GM18507 (cell line): ENCODE results near the gene TUBA8.
"Not testable (repeated sequence)": the region's sequence is repeated elsewhere in the genome, so short reads cannot be mapped to it uniquely, and the experiment has no call there.

Source experiments
- DNase-seq: peaks from one replicate; pipeline ENCODE4 v3.0.0; 2011; ENCODE audit warnings: low read depth; ENCODE audit not compliant: insufficient read length; ENCODE audit errors: extremely low spot score
- FAIRE-seq: peaks from 2 replicates; lab custom pipeline; 2011; peaks lifted over from hg19 to GRCh38; lab: Jason Lieb, UNC

The TUBA8 gene

GRCh38 chr22:18101536-18101935 is 9.1 kb upstream of the TUBA8 start:
- DNase-seq, result no peak
- FAIRE-seq, result no peak

GRCh38 chr22:18103527-18104269 is 6.9 kb upstream of the TUBA8 start:
- DNase-seq, result no peak
- no peak for FAIRE-seq

DNA sequence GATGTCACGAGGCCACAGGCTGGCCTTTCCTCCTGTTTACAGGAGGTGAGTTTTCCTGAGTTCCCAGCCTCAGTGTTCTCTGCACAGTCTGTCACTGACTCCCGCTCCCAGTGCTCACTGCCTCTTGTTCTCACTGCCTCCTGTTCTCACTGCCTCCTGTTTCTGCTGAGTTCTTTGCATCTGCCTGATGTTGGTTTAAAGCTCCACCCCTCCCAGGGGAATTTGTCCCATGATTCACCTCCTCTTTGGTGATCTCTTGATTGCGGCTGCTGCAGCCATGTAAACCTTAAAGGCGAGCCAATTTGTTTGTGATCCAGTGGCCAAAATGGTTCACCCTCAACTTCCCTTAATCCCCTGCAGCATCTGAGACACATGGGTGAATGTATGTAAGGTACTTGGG is 6.0 kb upstream of the TUBA8 start:
- DNase-seq, result no peak
- FAIRE-seq, result no peak

DNA sequence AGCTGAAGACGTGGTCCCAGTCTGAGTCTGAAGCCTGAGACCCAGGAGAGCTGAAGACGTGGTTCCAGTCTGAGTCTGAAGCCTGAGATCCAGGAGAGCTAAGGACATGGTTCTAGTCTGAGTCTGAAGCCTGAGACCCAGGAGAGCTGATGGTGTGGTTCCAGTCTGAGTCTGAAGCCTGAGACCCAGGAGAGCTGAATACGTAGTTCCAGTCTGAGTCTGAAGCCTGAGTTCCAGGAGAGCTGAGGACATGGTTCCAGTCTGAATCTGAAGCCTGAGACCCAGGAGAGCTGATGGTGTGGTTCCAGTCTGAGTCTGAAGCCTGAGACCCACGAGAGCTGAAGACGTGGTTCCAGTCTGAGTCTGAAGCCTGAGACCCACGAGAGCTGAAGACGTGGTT is 4.6 kb upstream of the TUBA8 start:
- not testable (repeated sequence) for FAIRE-seq, DNase-seq

DNA sequence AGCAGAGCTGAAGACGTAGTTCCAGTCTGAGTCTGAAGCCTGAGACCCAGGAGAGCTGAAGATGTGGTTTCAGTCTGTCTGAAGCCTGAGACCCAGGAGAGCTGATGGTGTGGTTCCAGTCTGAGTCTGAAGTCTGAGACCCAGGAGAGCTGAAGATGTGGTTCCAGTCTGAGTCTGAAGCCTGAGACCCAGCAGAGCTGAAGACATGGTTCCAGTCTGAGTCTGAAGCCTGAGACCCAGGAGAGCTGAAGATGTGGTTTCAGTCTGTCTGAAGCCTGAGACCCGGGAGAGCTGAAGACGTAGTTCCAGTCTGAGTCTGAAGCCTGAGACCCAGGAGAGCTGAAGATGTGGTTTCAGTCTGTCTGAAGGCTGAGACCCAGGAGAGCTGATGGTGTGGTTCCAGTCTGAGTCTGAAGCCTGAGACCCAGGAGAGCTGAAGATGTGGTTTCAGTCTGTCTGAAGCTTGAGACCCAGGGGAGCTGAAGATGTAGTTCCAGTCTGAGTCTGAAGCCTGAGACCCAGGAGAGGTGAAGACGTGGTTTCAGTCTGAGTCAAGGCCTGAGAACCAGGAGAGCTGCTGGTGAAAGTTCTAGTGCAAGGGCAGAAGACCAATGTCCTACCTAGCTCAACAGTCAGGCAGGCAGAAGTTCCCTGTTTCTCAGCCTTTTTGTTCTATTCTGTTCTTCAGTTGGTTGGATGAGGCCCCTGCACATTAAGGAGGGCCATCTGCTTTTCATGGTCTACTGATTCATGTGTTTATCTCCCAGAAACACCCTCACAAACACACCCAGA is 3.9 kb upstream of the TUBA8 start:
- peak; percentile 82 for FAIRE-seq
- not testable (repeated sequence) for DNase-seq

DNA sequence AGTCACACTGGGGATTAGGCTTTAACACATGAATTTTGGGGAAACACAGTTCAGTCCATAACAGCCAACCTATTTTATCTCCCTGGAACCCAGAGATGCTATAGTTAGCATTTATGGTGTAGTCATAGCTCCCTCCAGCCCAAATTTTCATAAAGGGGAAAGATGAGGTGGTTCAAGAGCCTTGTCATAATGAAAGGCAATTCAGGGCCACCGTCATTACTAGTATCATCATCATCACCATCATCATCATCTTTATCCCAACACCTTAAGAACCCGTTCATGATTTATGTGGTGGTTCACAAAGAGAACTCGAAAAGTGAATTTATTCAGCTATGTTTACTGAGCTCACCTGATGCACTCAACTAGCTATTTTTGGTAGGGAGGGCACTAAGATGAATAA is 2.4 kb upstream of the TUBA8 start:
- FAIRE-seq (no peak), DNase-seq (no peak)

GRCh38 chr22:18109410-18110193 is 1.0 kb upstream of the TUBA8 start:
- no peak for DNase-seq
- no peak for FAIRE-seq

GRCh38 chr22:18110954-18111758 is 547 bp downstream of the TUBA8 start:
- no peak for FAIRE-seq
- no peak for DNase-seq

DNA sequence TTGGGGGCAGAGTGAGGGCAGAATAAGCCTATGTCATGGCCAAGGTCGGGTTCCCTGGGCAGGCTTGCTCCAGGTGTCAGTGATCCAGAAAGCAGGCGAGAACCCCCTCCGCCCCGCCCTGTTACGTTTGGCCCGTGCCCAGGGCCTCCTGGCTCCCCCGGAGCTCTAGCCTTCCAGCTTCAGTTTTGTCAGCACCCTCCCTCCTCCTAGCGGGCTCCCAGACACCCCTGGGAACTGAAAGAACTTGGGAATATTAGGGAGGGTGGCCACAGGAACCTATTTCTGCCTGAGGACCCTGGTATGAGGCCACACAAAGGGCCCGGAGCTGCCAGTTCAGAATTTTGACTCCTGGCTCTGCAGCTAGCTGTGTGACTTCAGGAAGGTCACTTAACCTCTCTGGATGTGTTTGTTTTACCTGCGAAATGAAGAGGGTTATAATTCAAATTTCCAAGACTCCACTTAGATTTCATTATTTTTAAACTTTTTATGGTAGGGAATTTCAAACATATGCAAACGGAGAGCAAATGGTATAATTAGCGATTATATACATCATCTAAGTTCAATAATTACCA is 1.2 kb downstream of the TUBA8 start:
- FAIRE-seq (no peak), DNase-seq (no peak)

DNA sequence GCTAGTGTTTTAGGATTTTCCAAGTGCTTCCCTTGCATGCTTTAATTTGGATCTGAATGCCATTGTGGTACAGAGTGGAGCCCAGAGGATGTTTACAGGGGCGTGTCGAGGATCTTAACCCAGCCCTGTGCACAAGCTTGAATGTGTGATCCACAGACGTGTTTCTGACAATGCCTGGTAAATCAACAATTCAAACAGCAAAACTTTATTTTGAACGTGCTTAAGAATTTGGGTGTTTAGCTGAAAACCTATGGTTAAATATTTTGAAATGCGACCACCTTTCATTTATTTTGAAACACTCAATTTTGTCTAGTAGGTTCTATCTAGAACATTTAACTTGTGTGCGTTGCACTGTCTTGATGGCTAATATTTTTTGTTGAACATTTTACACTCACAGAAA is 1.8 kb downstream of the TUBA8 start:
- no peak for FAIRE-seq

DNA sequence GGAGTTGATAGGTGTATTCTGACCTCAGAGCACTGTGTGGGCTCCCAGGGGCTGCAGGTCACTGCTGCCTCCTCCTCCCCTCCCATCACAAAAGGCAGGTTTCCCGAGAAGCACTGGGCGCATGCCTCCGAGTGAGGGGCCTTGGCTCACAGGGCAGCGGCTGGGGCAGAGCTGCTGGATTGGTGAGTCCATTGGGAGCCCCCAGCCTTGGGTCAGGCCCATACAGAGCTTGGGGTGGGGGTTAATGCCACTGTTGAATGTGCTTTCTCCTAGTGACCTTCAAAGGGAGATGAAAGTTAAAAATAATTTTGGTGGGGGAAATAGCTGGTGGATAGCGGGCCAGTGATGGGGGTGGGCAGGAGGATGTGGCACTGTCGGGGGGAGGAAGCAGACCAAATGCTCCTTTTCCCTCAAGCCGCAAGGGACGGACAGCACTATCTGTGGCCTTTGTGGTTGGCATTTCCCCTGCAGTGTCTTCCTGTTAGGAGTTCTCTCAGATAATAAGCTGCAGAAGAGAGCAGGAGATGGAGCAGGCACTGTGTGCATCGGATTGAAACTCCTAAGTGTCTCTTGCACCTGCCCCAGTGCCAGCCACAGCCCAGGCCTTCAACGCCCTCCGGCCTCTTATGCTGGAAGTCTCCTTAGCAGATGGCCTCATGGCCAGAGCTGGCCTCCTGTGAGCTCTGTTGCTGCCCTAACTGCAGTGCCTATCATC is 3.2 kb downstream of the TUBA8 start:
- DNase-seq (no peak), FAIRE-seq (no peak)

More for the DNA sequence above, 1.8 kb downstream of the TUBA8 start:
- no peak for DNase-seq

DNA sequence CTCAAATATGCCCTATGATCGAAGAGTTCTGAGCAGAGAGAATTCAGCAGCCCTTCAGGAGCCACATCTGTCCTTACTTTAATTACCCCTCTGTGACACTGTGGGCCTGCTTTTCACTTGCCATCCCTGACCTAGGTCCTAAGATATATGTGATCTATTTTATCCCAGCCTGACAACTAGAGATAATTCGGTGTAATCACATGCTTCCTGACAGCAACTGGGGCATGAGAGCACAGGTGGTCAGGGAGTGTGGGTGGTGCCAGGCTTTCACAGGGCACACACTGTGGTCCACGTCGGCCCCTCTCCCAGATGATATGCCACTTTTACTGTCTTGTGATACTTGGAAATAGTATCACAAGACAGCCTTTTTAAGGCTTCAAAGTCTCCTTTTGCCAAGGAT is 3.9 kb downstream of the TUBA8 start:
- FAIRE-seq (no peak), DNase-seq (no peak)

- no peak for FAIRE-seq
- DNase-seq, result no peak
Measured at GRCh38 chr22:18114976-18115652, 4.5 kb downstream of the TUBA8 start.

- DNase-seq, result no peak
- FAIRE-seq, result no peak
Measured at GRCh38 chr22:18115906-18116371, 5.3 kb downstream of the TUBA8 start.

DNA sequence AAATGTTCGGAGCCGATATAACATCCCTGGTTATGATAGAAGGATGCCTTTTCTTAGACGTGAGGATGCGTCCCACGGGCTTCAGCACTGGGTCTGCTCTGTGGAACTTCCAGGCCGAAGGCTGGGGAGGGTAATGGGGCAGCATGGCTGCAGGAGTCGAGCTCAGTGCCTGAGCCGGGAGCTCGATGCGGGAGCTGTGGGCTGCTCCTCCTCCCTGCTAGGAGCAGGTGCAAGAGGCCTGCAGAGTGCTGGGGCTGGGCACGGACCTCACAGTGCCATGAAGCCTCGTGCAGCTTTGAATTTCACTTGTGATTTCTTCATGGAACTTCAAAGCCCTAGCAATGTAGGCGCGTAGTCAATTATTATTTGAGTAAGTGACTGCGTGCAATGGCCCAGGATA is 6.0 kb downstream of the TUBA8 start:
- DNase-seq, result no peak
- FAIRE-seq, result no peak

DNA sequence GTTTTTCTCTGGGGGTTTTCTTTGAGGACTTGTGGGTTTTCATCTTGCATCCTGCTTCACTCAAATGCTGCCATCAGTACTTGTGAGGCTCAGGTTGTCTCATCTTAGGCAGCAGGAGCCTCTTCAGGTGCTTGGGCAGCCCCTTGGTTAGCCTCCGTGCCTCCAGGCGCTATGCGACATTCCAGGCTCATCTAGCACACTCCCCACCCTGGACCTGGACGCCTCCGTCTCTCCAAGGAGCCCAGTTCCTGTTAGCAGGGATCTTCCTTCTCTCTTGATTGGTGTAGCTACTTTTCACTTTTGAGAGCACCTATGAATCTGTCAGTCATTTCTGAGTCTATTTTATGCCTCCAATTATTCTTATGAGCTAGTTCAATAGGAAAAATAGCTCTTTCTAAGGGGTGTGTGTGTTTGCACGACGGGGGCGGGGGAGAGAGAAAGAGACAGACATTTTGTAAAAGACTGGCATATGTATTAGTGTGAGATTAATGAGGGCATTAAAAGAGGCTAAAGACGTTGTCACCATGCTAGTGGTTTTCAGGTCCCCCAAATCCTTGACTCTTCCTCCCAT is 7.8 kb downstream of the TUBA8 start:
- no peak for FAIRE-seq
- no peak for DNase-seq

GRCh38 chr22:18119409-18120110 is 9.0 kb downstream of the TUBA8 start:
- DNase-seq (no peak), FAIRE-seq (no peak)
